K562 (cell line): ENCODE results near the gene RNF152.
"Not testable (repeated sequence)": the region's sequence is repeated elsewhere in the genome, so short reads cannot be mapped to it uniquely, and the experiment has no call there.

ENCODE experiments used
- ARHGAP35 ChIP-seq: fragments of 450-650 bp; IDR thresholded peaks from 2 replicates; pipeline ENCODE4 v1.6.1; 2018; ENCODE audit not compliant: partially characterized antibody
- CEBPG ChIP-seq, 3 experiments: fragments of 200-800 bp in 1 of 3; sonication (Bioruptor generic) in 1 of 3; sonication (generic) in 1 of 3; formaldehyde crosslinking in 1 of 3; IDR thresholded peaks in 2 of 3; conservative IDR thresholded peaks in 1 of 3; 2 replicates each; pipeline versions ENCODE4 v1.6.1 to v1.8.0; 2016 to 2022; ENCODE audit warnings: missing compliant biosample characterization in 2 of 3, missing genetic modification characterization in 2 of 3, mild to moderate bottlenecking in 1 of 3, missing genetic modification reagents in 1 of 3
- NR3C1 ChIP-seq: sonication (generic); formaldehyde crosslinking; IDR thresholded peaks from 2 replicates; pipeline ENCODE4 v1.8.1; 2022; ENCODE audit warnings: missing genetic modification reagents
- SMC3 ChIP-seq: conservative IDR thresholded peaks from 2 replicates; pipeline ENCODE4 v1.6.1; 2011; ENCODE audit warnings: low read depth, low read length, improper control_type of control experiment; ENCODE audit not compliant: insufficient read depth
- VEZF1 ChIP-seq: fragments of 200-800 bp; sonication (Bioruptor generic); IDR thresholded peaks from 2 replicates; pipeline ENCODE4 v1.6.1; 2017; ENCODE audit warnings: missing genetic modification characterization, missing compliant biosample characterization
- ZNF146 ChIP-seq: IDR thresholded peaks from one replicate; pipeline ENCODE4 v1.6.1; 2018; ENCODE audit warnings: missing compliant biosample characterization; ENCODE audit not compliant: unreplicated experiment
- ZNF23 ChIP-seq: fragments of 250-450 bp; sonication (Bioruptor Pico); IDR thresholded peaks from 2 replicates; pipeline ENCODE4 v1.4.0; 2020; ENCODE audit warnings: mild to moderate bottlenecking
- ZNF316 ChIP-seq: fragments of 450-650 bp; IDR thresholded peaks from 2 replicates; pipeline ENCODE4 v1.6.1; 2016

GRCh38 chr18:61776201-61776600 lies 116.6 kb downstream of the RNF152 start:
- not testable (repeated sequence) for TF ChIP-seq ZNF316; ARHGAP35; SMC3; ZNF23 (CRISPR knock-in tag); VEZF1; CEBPG (CRISPR knock-in tag; IDR thresholded peaks at IDR 0.05); CEBPG (tag; conservative IDR thresholded peaks at IDR 0.05 in 1 of 2, IDR thresholded peaks at IDR 0.05 in 1 of 2); NR3C1
- TF ChIP-seq ZNF146 (CRISPR knock-in tag) = peak; percentile 79
